Measurements from ENCODE around the gene SEL1L2.
"Not testable (repeated sequence)": the region's sequence is repeated elsewhere in the genome, so short reads cannot be mapped to it uniquely, and the experiment has no call there.

Gene SEL1L2

GRCh38 chr20:14009208-14009607 lies 18.8 kb upstream of the SEL1L2 start:
- Histone ChIP-seq H3K36me3 (ENCODE audit: control insufficient read depth, insufficient read depth, low read length) (no peaks in the 10 kb centered on the region), H3K4me3 (replicated peaks; ENCODE audit: low read depth, low read length) (no peak overlapping the region), H3K27me3 (replicated peaks; ENCODE audit: control insufficient read depth, insufficient read depth, low read length) (no peaks in the 10 kb centered on the region)
- no peak for DNase-seq (ENCODE audit: extremely low read depth, insufficient read length)
- TF ChIP-seq CTCF (IDR thresholded peaks at IDR 0.05; ENCODE audit: insufficient read depth, low read length, poor library complexity, severe bottlenecking) = no peak

- no peak overlapping the region for H3K4me3 ChIP-seq (replicated peaks; ENCODE audit: low read depth, low read length)
- DNase-seq (ENCODE audit: extremely low read depth, insufficient read length) = no peak
- TF ChIP-seq CTCF (IDR thresholded peaks at IDR 0.05; ENCODE audit: insufficient read depth, low read length, poor library complexity, severe bottlenecking) = no peak
- H3K27me3 ChIP-seq (replicated peaks; ENCODE audit: control insufficient read depth, insufficient read depth, low read length) = no peaks in the 10 kb centered on the region
- no peaks in the 10 kb centered on the region for H3K36me3 ChIP-seq (ENCODE audit: control insufficient read depth, insufficient read depth, low read length)
These were observed 15.6 kb upstream of the SEL1L2 start for GRCh38 chr20:14005996-14006395.

- DNase-seq (ENCODE audit: extremely low read depth, insufficient read length) = no peak
- H3K27me3 ChIP-seq (replicated peaks; ENCODE audit: control insufficient read depth, insufficient read depth, low read length) = no peaks in the 10 kb centered on the region
- no peak overlapping the region for H3K4me3 ChIP-seq (replicated peaks; ENCODE audit: low read depth, low read length)
- H3K36me3 ChIP-seq (ENCODE audit: control insufficient read depth, insufficient read depth, low read length) = no peaks in the 10 kb centered on the region
- TF ChIP-seq CTCF (IDR thresholded peaks at IDR 0.05; ENCODE audit: insufficient read depth, low read length, poor library complexity, severe bottlenecking) = no peak
These were observed 10.5 kb upstream of the SEL1L2 start for GRCh38 chr20:14000917-14001316.

- Histone ChIP-seq H3K36me3 (ENCODE audit: control insufficient read depth, insufficient read depth, low read length) (no peaks in the 10 kb centered on the region), H3K4me3 (replicated peaks; ENCODE audit: low read depth, low read length) (no peak overlapping the region), H3K27me3 (replicated peaks; ENCODE audit: control insufficient read depth, insufficient read depth, low read length) (no peaks in the 10 kb centered on the region)
- no peak for DNase-seq (ENCODE audit: extremely low read depth, insufficient read length)
- no peak for TF ChIP-seq CTCF (IDR thresholded peaks at IDR 0.05; ENCODE audit: insufficient read depth, low read length, poor library complexity, severe bottlenecking)
These were observed 5.9 kb upstream of the SEL1L2 start for GRCh38 chr20:13996265-13996664.

GRCh38 chr20:13995841-13996240 lies 5.4 kb upstream of the SEL1L2 start:
- peak; percentile 5 for DNase-seq (ENCODE audit: extremely low read depth, insufficient read length)
- H3K4me3 ChIP-seq (replicated peaks; ENCODE audit: low read depth, low read length) = no peak overlapping the region
- no peaks in the 10 kb centered on the region for H3K27me3 ChIP-seq (replicated peaks; ENCODE audit: control insufficient read depth, insufficient read depth, low read length)
- no peak for TF ChIP-seq CTCF (IDR thresholded peaks at IDR 0.05; ENCODE audit: insufficient read depth, low read length, poor library complexity, severe bottlenecking)
- H3K36me3 ChIP-seq (ENCODE audit: control insufficient read depth, insufficient read depth, low read length) = no peaks in the 10 kb centered on the region

- TF ChIP-seq CTCF (IDR thresholded peaks at IDR 0.05; ENCODE audit: insufficient read depth, low read length, poor library complexity, severe bottlenecking) = no peak
- Histone ChIP-seq H3K36me3 (ENCODE audit: control insufficient read depth, insufficient read depth, low read length) (no peaks in the 10 kb centered on the region), H3K4me3 (replicated peaks; ENCODE audit: low read depth, low read length) (no peak within 1 kb of the TSS), H3K27me3 (replicated peaks; ENCODE audit: control insufficient read depth, insufficient read depth, low read length) (no peaks in the 10 kb centered on the region)
- peak; percentile 38 for DNase-seq (ENCODE audit: extremely low read depth, insufficient read length)
These were observed 4.8 kb upstream of the SEL1L2 start, which contains the start of gene MACROD2 for GRCh38 chr20:13995086-13995665. Gene MACROD2 (plus strand): TSS chr20:13995516.

GRCh38 chr20:13991955-13992354 lies 1.5 kb upstream of the SEL1L2 start:
- not testable (repeated sequence) for DNase-seq (ENCODE audit: extremely low read depth, insufficient read length); H3K36me3 ChIP-seq (ENCODE audit: control insufficient read depth, insufficient read depth, low read length); H3K27me3 ChIP-seq (replicated peaks; ENCODE audit: control insufficient read depth, insufficient read depth, low read length); H3K4me3 ChIP-seq (replicated peaks; ENCODE audit: low read depth, low read length)

All from GM06990 (cell line).